Measurements from ENCODE around the gene ARHGEF4. TPM values are rescaled to one million over a fixed set of nuclear protein-coding genes. Genes with fewer than 3 reads are reported as not detected.

Gene ARHGEF4
- total and polyA plus RNA-seq, 2 experiments from 2014 or later: 4.6 to 16.6 TPM

GRCh38 chr2:130814931-130815680 is 21.6 kb upstream of the ARHGEF4 start (continued):
- TF ChIP-seq, protein P1, sequence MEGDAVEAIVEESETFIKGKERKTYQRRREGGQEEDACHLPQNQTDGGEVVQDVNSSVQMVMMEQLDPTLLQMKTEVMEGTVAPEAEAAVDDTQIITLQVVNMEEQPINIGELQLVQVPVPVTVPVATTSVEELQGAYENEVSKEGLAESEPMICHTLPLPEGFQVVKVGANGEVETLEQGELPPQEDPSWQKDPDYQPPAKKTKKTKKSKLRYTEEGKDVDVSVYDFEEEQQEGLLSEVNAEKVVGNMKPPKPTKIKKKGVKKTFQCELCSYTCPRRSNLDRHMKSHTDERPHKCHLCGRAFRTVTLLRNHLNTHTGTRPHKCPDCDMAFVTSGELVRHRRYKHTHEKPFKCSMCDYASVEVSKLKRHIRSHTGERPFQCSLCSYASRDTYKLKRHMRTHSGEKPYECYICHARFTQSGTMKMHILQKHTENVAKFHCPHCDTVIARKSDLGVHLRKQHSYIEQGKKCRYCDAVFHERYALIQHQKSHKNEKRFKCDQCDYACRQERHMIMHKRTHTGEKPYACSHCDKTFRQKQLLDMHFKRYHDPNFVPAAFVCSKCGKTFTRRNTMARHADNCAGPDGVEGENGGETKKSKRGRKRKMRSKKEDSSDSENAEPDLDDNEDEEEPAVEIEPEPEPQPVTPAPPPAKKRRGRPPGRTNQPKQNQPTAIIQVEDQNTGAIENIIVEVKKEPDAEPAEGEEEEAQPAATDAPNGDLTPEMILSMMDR (conservative IDR thresholded peaks at IDR 0.05; ENCODE audit: low read depth in 2 of 2): no peak
- TF ChIP-seq CREB1 (CRISPR knock-in tag; IDR thresholded peaks at IDR 0.05; ENCODE audit: low read depth): no peak
- TF ChIP-seq ZNF462 (CRISPR knock-in tag; IDR thresholded peaks at IDR 0.05): no peak
- no peak for TF ChIP-seq ZNF331 (CRISPR knock-in tag; IDR thresholded peaks at IDR 0.05; ENCODE audit: low read depth)

GRCh38 chr2:130818809-130819208 is 17.9 kb upstream of the ARHGEF4 start:
- H3K4me2 ChIP-seq: no peak overlapping the region
- no peak overlapping the region for H3K27ac ChIP-seq (ENCODE audit: low read depth)
- H3K9me2 ChIP-seq (ENCODE audit: insufficient read depth): no peaks in the 10 kb centered on the region
- peaks cover 14% of the 10 kb centered on the region; the same call in 1 of the 2 replicates for H3K4me1 ChIP-seq (ENCODE audit: insufficient read depth)
- no peaks in the 10 kb centered on the region for H3K79me2 ChIP-seq (replicated peaks; ENCODE audit: insufficient read depth)
- DNase-seq (ENCODE audit: low spot score): no peak
- H2AFZ ChIP-seq: peak overlapping the region; percentile 99; the same call in 1 of the 2 replicates
- Mint-ChIP-seq H3K36me3 (ENCODE audit: low read depth) (no peaks in the 10 kb centered on the region), H3K4me1 (peaks cover 18% of the 10 kb centered on the region), H3K4me3 (no peak overlapping the region), H3K27ac (no peak overlapping the region), H3K9me3 (no peaks in the 10 kb centered on the region), H3K27me3 (ENCODE audit: insufficient read depth, low read depth, poor library complexity) (peaks cover 15% of the 10 kb centered on the region)
- no peaks in the 10 kb centered on the region for H3F3A ChIP-seq (replicated peaks; ENCODE audit: low read depth)
- no peaks in the 10 kb centered on the region; the same call in 1 of the 2 replicates for H4K20me1 ChIP-seq (replicated peaks; ENCODE audit: insufficient read depth)
- H3K36me3 ChIP-seq (ENCODE audit: insufficient read depth): no peaks in the 10 kb centered on the region
- H3K27me3 ChIP-seq (ENCODE audit: insufficient read depth): no peaks in the 10 kb centered on the region
- H3K4me3 ChIP-seq: no peak overlapping the region
- no peak for ATAC-seq
- TF ChIP-seq, protein P1 (conservative IDR thresholded peaks at IDR 0.05; ENCODE audit: low read depth in 2 of 2): no peak
- TF ChIP-seq ZNF331 (CRISPR knock-in tag; IDR thresholded peaks at IDR 0.05; ENCODE audit: low read depth) (no peak), STAT1 (IDR thresholded peaks at IDR 0.05; ENCODE audit: unreplicated experiment) (no peak), NANOG (IDR thresholded peaks at IDR 0.05; ENCODE audit: borderline replicate concordance) (no peak), CREB1 (CRISPR knock-in tag; IDR thresholded peaks at IDR 0.05; ENCODE audit: low read depth) (no peak), JUNB (IDR thresholded peaks at IDR 0.05; ENCODE audit: unreplicated experiment) (no peak), POLR2AphosphoS5 (IDR thresholded peaks at IDR 0.05; ENCODE audit: low read depth) (no peak)
- TF ChIP-seq, protein P2, sequence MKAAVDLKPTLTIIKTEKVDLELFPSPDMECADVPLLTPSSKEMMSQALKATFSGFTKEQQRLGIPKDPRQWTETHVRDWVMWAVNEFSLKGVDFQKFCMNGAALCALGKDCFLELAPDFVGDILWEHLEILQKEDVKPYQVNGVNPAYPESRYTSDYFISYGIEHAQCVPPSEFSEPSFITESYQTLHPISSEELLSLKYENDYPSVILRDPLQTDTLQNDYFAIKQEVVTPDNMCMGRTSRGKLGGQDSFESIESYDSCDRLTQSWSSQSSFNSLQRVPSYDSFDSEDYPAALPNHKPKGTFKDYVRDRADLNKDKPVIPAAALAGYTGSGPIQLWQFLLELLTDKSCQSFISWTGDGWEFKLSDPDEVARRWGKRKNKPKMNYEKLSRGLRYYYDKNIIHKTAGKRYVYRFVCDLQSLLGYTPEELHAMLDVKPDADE (IDR thresholded peaks at IDR 0.05): no peak

All from GM23338 (cell line).